Non-pigmented ciliary epithelial cell (primary cell): ENCODE data around the gene TMEM51.

Experiments used
- DNase-seq: peaks from one replicate; pipeline ENCODE4 v3.0.0-alpha.2; 2010; ENCODE audit warnings: low read depth

Gene TMEM51

GRCh38 chr1:15196807-15197530 is 43.4 kb downstream of the TMEM51 start:
- DNase-seq: no peak

DNA sequence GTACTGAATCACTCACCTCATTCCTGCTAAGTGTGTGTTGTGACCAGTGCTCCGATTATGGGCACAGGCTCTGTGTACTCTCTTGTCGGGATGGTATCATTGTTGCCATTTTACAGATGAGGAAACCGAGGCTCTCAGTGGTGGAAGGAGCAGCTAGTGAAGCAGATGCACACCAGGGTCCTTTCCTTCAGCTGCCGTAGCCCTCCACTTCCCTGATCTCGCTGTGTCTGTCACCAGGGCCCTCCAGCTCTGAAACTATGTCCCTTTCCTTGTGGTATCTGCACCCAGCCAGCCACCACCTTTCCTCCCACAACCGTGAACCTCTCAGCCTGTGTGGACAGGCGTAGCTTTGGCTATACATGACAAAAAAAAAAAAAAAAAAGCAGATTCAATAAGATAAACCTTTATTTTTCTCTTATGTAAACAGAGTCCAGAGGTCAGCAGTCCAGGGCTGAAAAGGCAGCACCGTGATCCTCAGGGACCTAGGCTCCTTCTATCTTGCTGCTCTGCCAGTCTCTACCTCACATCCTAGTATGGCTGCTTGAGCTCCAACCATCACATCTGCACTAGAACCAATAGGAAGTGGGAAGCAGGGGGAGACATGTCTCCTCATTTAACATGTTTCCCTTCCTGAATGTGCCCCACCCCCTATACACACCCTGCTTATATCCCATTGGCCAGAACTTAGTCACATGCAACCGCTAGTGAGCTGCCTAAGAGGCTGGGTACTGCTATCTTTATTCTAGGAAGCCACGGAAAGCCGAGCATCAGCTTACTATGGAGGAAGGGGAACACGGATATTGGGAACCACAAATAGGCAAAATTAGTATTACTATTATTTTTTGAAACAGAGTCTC is 44.3 kb downstream of the TMEM51 start:
- no peak for DNase-seq

GRCh38 chr1:15198684-15199083 is 45.1 kb downstream of the TMEM51 start:
- DNase-seq: no peak

DNA sequence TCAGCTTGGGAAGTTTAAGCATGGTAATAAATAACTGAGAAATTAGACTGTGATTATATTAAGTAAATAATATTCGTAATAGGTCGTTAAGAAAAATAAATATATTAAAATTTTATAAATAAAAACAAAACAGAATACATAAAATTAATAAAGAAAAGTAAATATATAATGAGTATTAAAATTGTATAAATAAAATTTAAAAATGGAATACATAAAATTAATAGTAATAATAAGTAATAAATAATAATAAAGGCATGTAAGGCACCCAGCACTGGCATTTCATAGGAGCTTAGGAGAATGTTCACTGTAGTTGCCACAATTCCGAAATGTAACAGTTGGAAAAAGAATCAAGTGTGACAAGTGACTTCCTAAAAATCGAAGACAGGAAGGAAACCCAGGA is 47.7 kb downstream of the TMEM51 start:
- no peak for DNase-seq

GRCh38 chr1:15201849-15202551 is 48.5 kb downstream of the TMEM51 start:
- no peak for DNase-seq

GRCh38 chr1:15204931-15205330 is 51.4 kb downstream of the TMEM51 start:
- DNase-seq: no peak

GRCh38 chr1:15205586-15206346 is 52.2 kb downstream of the TMEM51 start:
- no peak for DNase-seq

- no peak for DNase-seq
Measured at GRCh38 chr1:15206418-15207030, 53.0 kb downstream of the TMEM51 start.

- DNase-seq: no peak
Measured at GRCh38 chr1:15207031-15207828, 53.7 kb downstream of the TMEM51 start.

DNA sequence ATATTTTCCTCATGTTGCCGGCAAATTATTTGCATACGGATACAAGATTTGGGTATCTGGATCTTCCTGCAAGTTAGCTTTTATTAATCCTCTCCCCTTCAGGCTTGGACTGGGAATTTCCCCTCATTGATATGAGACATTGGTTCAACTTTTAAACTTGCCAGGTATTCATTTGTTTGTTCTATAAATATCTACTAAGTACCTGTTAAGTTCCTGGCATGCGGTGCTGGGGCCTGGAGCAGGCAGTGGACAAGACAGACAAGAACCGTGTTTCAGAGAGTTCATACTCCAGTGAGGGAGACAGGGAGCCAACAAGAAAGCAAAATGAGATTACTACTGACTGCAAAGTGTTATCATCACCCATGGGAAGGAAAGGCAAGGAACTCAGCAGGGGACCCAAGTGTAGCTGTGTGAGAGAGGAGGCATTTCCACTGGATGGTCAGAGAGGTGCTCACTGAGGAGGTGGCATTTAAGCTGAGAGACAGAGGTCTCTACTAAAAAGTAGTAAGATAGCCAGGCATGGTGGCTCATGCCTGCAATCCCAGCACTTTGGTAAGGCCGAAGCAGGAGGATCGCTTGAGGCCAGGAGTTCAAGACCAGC is 54.4 kb downstream of the TMEM51 start:
- DNase-seq: no peak

DNA sequence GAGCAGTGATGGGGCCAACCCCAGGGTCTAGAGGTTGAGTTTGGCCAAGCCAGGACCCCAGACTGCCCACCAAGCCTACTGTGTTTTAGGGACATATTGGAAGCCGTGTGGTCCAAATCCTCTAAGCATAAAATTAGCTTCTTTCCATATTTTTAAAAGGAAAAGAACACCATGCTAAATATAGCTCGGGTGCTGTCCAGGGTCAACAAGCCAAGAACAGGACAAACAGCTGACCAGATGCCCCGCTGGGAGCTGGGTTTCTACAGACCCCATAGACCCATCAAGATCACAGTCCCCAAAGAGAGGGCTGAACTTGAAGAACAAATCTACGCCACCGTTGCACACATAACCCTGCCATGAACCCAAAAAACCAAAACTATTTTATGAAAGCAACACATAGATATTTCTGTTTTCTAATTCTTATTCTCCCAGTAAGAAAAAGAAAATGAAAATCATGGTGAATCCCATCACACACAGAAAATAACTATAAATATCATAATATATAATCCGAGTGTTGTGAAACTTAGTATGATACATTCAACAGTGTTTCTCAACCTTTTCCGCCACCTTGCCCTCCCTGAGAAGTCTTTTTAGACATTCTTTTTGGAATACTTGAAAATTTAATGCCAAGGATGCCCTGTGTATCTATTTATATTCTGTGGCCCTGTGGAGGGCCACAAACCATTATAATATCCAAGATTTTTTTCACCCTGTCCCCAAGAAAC is 57.3 kb downstream of the TMEM51 start:
- no peak for DNase-seq

GRCh38 chr1:15211424-15211823 is 57.9 kb downstream of the TMEM51 start:
- DNase-seq: no peak

DNA sequence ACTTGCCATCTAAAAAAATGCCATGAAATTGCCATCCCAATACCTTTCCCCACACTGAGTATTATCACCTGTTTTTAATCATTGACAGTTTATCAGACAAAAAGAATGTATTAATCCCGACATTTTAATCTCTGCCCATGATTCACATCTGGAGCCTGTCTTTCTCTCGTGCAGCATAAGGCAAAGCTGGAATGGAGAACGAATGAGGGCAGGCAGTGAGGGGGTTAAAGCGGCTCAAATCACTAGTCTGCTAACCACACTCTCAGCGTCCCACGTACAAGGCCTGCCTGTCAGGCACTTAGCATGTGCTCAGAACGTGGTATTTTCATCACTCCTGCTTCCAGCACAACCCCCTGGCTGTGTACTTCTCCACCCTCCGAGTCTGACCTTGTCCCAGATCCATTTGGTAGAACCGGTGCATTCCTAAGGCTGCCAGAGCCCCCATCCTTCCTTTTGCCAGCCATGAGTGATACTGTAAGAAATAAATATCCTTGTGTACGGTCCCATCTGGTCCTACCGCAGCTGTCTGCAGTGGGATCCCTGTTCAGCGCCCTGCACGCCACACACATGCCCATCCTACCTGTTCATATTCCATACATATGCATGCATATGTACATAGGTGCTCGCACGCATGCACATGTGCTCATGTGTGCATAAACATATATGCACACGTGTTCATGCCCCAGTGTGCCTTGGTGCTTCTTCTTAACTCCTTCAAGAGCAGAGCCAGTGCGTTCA is 58.8 kb downstream of the TMEM51 start:
- no peak for DNase-seq

DNA sequence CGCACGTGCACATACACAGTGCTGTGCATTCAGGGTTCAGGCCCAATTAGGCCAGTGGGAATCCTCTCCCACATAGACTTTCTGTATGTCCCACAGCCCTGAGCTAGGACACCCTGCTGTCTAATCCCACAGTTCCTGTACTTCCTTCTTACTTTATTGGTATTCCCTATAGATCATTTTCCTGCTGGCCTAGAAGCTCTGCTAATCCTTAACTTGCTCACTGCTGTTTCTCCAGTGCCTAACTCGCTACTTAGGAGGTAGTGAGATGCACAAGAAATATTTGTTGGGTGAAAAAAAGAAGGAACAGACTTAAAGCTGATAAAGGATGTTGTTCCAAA is 59.4 kb downstream of the TMEM51 start:
- no peak for DNase-seq

DNA sequence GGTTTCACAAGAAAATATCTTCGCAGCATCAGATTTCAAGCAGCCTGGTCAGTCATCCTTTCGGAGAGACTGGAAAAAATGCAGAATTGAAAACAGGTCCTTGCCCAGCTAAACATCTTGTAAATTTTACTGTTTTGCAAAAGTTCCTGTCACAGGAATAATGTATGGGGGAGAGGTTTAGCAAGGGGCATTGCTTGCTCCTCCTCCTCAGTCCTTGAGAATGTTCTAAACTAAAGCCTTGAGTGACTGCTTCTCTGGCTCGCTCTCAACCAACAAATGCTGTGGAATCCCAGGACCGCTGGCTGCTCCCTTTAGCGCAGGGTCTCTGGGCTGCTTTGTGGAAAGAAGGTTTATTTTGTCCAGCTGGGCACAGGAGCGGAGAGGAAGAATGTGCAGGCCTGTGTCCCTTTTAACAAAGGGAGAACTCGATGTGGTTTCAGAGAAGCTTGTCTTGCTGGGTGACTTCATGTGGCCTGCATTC is 59.8 kb downstream of the TMEM51 start:
- DNase-seq: no peak

DNA sequence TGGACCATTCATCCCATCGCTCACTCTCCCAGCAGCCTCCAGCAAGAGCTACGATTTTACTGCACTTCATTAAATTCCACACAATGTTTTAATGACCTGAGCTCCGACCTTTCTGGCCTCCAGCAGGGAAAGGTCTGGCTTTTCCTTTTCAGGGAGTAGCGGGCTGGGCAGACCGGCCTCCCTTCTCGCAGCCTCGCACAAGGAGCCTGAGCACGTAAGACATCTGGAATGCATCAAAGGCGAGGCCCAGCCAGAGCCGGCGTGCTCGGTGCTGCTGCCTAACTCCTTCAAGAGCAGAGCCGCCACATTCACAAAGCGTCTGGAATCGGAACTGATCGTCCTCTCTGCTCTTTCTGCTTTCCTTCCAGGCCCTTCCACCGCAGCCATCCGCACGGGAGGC is 61.0 kb downstream of the TMEM51 start:
- DNase-seq: peak; percentile 14

DNA sequence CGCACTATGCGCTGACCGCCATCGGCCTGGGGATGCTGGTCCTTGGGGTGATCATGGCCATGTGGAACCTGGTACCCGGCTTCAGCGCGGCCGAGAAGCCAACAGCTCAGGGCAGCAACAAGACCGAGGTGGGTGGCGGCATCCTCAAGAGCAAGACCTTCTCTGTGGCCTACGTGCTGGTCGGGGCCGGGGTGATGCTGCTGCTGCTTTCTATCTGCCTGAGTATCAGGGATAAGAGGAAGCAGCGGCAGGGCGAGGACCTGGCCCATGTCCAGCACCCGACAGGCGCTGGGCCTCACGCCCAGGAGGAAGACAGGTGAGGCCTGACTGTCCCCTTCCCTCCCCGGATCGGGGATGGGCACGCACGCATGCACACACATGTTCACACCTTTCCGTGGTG is 61.6 kb downstream of the TMEM51 start:
- no peak for DNase-seq

DNA sequence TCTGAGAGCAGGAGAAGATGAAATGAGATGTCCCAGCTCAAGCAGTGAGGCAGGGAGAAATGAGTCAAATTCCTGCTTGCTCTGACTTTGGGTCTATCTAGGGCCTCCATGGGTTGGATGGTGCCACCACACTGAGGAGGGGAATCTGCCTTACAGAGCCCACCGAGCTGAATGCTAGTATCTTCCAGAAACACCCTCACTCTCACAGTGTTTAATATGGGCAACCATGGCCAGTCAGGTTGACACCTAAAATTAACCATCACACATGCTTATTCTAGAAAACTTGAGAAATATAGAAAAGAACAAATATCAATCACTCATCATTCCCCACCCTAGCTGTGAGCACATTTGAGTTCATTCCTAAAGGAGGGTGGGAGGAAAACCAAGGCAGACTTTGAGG is 64.1 kb downstream of the TMEM51 start:
- DNase-seq: no peak
